ENCODE data around the gene DBH.

GRCh38 chr9:133685653-133686609 lies 49.8 kb downstream of the DBH start:
- TF ChIP-seq CTCF (IDR thresholded peaks at IDR 0.05) (no peak), POLR2A (IDR thresholded peaks at IDR 0.05) (no peak)
